Neural cell (in vitro differentiated cells): Measurements from ENCODE around the gene IP6K1.

Experiments used
- EP300 ChIP-seq: fragments of 450-650 bp; conservative IDR thresholded peaks from 2 replicates; pipeline ENCODE4 v1.6.1; 2014; ENCODE audit warnings: antibody characterized with exemption, mild to moderate bottlenecking, moderate library complexity; ENCODE audit not compliant: poor library complexity, severe bottlenecking
- EZH2 ChIP-seq: fragments of 200-600, 300-800 bp; shearing (Covaris generic), sonication (generic); IDR thresholded peaks from 2 replicates; pipeline ENCODE4 v1.6.1; 2014; ENCODE audit warnings: antibody characterized with exemption, low read length, borderline replicate concordance, mild to moderate bottlenecking; ENCODE audit not compliant: insufficient read depth, poor library complexity, severe bottlenecking
- MXI1 ChIP-seq: fragments of 450-650 bp; conservative IDR thresholded peaks from 2 replicates; pipeline ENCODE4 v1.6.1; 2014; ENCODE audit warnings: antibody characterized with exemption, mild to moderate bottlenecking; ENCODE audit not compliant: poor library complexity, severe bottlenecking
- POLR2AphosphoS5 ChIP-seq: IDR thresholded peaks from 2 replicates; pipeline ENCODE4 v1.6.1; 2012
- RAD21 ChIP-seq: fragments of 450-650 bp; conservative IDR thresholded peaks from 2 replicates; pipeline ENCODE4 v1.6.1; 2014; ENCODE audit warnings: antibody characterized with exemption, mild to moderate bottlenecking, moderate library complexity
- SMC3 ChIP-seq: fragments of 450-650 bp; conservative IDR thresholded peaks from 2 replicates; pipeline ENCODE4 v1.6.1; 2014; ENCODE audit warnings: antibody characterized with exemption, mild to moderate bottlenecking, moderate library complexity; ENCODE audit not compliant: poor library complexity
- TAF1 ChIP-seq: IDR thresholded peaks from 2 replicates; pipeline ENCODE4 v1.6.1; 2012; ENCODE audit warnings: low read depth
- TF ChIP-seq, protein P1 (sequence below): fragments of 450-650 bp; IDR thresholded peaks from 2 replicates; pipeline ENCODE4 v1.5.1; 2014; ENCODE audit warnings: antibody characterized with exemption, mild to moderate bottlenecking, moderate library complexity; ENCODE audit not compliant: poor library complexity, severe bottlenecking
- TF ChIP-seq, protein P2 (sequence below): IDR thresholded peaks from 2 replicates; pipeline ENCODE4 v1.6.1; 2012; ENCODE audit warnings: borderline replicate concordance

DNA sequence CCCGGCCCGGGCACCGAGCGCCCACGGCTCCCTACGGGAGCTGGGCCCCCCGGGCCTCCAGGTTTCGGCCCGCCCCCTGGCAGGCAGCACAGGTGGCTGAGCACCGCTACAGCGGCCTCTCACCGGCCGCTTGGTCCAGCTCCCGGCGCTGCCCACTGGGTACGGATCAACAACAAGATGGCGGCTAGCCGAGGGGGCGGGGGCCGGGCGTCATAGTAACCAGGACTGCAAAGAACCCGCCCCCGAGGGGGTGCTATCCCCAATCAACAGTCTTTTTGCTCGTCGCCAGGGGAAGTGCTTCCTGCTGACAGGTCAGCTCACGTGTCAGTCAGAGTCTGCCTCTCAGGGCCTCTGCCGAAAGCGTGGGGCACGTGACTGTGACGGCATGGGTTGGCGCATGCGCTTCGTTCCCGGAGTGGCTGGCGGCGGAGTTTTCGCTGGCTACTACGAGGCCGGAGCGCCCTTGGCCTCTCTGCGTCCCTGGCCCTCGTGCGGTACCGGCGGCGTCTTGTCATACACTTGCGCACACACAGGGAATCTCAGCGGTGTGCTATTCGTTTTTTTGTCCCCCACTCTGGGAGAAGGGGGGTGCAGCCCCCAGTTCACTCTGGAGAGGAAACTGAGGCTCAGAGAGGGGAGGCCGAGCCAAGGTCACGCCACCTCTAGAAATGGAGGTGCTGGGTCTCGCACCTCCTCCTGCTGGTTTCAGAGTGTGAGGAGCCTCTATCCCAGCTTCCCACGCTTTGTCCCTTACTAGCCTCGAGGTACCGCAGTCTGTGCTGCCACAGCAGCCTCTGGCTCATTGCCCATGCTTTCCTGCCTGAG lies at the start of gene IP6K1:
- TF ChIP-seq, protein P1, sequence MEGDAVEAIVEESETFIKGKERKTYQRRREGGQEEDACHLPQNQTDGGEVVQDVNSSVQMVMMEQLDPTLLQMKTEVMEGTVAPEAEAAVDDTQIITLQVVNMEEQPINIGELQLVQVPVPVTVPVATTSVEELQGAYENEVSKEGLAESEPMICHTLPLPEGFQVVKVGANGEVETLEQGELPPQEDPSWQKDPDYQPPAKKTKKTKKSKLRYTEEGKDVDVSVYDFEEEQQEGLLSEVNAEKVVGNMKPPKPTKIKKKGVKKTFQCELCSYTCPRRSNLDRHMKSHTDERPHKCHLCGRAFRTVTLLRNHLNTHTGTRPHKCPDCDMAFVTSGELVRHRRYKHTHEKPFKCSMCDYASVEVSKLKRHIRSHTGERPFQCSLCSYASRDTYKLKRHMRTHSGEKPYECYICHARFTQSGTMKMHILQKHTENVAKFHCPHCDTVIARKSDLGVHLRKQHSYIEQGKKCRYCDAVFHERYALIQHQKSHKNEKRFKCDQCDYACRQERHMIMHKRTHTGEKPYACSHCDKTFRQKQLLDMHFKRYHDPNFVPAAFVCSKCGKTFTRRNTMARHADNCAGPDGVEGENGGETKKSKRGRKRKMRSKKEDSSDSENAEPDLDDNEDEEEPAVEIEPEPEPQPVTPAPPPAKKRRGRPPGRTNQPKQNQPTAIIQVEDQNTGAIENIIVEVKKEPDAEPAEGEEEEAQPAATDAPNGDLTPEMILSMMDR: no peak
- no peak for TF ChIP-seq SMC3
- peak; percentile 99 for TF ChIP-seq POLR2AphosphoS5
- TF ChIP-seq RAD21: no peak
- TF ChIP-seq, protein P2, sequence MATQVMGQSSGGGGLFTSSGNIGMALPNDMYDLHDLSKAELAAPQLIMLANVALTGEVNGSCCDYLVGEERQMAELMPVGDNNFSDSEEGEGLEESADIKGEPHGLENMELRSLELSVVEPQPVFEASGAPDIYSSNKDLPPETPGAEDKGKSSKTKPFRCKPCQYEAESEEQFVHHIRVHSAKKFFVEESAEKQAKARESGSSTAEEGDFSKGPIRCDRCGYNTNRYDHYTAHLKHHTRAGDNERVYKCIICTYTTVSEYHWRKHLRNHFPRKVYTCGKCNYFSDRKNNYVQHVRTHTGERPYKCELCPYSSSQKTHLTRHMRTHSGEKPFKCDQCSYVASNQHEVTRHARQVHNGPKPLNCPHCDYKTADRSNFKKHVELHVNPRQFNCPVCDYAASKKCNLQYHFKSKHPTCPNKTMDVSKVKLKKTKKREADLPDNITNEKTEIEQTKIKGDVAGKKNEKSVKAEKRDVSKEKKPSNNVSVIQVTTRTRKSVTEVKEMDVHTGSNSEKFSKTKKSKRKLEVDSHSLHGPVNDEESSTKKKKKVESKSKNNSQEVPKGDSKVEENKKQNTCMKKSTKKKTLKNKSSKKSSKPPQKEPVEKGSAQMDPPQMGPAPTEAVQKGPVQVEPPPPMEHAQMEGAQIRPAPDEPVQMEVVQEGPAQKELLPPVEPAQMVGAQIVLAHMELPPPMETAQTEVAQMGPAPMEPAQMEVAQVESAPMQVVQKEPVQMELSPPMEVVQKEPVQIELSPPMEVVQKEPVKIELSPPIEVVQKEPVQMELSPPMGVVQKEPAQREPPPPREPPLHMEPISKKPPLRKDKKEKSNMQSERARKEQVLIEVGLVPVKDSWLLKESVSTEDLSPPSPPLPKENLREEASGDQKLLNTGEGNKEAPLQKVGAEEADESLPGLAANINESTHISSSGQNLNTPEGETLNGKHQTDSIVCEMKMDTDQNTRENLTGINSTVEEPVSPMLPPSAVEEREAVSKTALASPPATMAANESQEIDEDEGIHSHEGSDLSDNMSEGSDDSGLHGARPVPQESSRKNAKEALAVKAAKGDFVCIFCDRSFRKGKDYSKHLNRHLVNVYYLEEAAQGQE: peak; percentile 18
- no peak for TF ChIP-seq EZH2
- TF ChIP-seq EP300: no peak
- TF ChIP-seq TAF1: peak; percentile 58
- peak; percentile 63 for TF ChIP-seq MXI1
